GM12801 (cell line): ENCODE results near the gene DCTN3.

Source experiments
- CTCF ChIP-seq: IDR thresholded peaks from one replicate; pipeline ENCODE4 v1.5.1; 2011; ENCODE audit warnings: control low read depth; ENCODE audit not compliant: insufficient read length; ENCODE audit errors: extremely low read depth

Gene DCTN3

GRCh38 chr9:34651876-34652601, 31.7 kb upstream of the DCTN3 start, which contains the start of gene IL11RA:
Gene IL11RA (plus strand): TSS chr9:34652185. CDS start chr9:34655218, 3,033 bp downstream.
- no peak for TF ChIP-seq CTCF

GRCh38 chr9:34651321-34651720, 31.0 kb upstream of the DCTN3 start:
- TF ChIP-seq CTCF = no peak

DNA sequence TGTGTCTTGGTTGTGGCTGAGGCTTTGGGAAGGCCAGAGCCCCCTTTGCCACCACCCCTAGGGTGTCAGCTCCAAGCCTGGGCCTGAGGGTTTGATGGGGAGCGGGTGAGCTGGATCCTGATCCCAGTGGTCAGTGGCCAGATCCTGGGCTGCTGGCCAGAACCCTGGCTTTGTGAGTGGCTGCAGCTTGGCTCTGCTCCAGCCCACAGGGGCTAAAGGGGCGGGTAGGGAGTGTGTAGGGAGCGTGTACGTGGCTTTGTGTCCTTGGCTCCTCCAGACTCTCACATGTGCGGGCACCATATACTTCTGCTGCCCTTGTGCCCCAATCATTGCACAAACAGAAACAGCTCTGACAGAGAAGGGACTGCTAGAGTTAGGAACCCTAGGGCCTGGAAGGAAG, 30.5 kb upstream of the DCTN3 start:
- TF ChIP-seq CTCF = no peak

DNA sequence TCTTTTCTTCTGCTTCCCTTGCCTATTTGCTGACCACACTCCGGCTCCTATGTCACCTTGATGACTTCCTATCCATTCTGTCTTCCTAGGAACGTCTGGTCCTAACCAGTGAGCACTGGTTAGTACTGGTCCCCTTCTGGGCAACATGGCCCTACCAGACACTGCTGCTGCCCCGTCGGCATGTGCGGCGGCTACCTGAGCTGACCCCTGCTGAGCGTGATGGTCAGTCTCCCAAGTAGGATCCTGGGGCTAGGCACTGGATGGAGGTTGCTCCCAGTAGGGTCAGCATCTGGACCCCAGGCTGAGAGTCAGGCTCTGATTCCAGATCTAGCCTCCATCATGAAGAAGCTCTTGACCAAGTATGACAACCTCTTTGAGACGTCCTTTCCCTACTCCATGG, 28.4 kb upstream of the DCTN3 start:
- no peak for TF ChIP-seq CTCF

GRCh38 chr9:34647651-34648050, 27.4 kb upstream of the DCTN3 start:
- TF ChIP-seq CTCF = no peak

GRCh38 chr9:34647084-34647403, 26.7 kb upstream of the DCTN3 start:
- no peak for TF ChIP-seq CTCF

- TF ChIP-seq CTCF = no peak
These were observed 26.2 kb upstream of the DCTN3 start, which contains the start of gene GALT for GRCh38 chr9:34646211-34647083. Gene GALT (plus strand): TSS chr9:34646675. CDS start chr9:34646705, 30 bp downstream.
